ENCODE results near the gene GNG12. TPM values are rescaled to one million over a fixed set of nuclear protein-coding genes. Genes with fewer than 3 reads are reported as not detected.

Gene GNG12
- total RNA-seq, 5 donors from 2014 or later (not counting 1 experiment from before 2014, with no cell fraction given): 0.26 to 0.44 (median 0.35) TPM; not detected in 2

- POLR2A ChIA-PET: no interaction called here
- Histone ChIP-seq H3K27me3 (replicated peaks in 1 of 2; ENCODE audit: control insufficient read depth in 2 of 2, extremely low read depth in 1 of 2, insufficient read depth in 2 of 2, low read length in 1 of 2) (peaks cover 0 to under 1% of the 10 kb centered on the region in 2 experiments), H3K4me1 (ENCODE audit: control insufficient read depth in 1 of 2, extremely low read depth in 1 of 2, insufficient read depth in 2 of 2, low read length in 2 of 2) (no peaks in the 10 kb centered on the region), H3K36me3 (ENCODE audit: control insufficient read depth in 2 of 2, extremely low read depth in 1 of 2, insufficient read depth in 1 of 2, low read length in 1 of 2) (no peaks in the 10 kb centered on the region), H3K4me3 (ENCODE audit: control insufficient read depth in 1 of 2, extremely low read depth in 1 of 2, low read length in 1 of 2) (no peak overlapping the region), H3K27ac (ENCODE audit: low read length) (no peak overlapping the region), H3K9me3 (no peaks in the 10 kb centered on the region)
- Mint-ChIP-seq H3K27me3 (no peaks in the 10 kb centered on the region), H3K4me3 (no peak overlapping the region), H3K27ac (no peak overlapping the region), H3K9me3 (no peaks in the 10 kb centered on the region), H3K4me1 (no peaks in the 10 kb centered on the region), H3K36me3 (no peaks in the 10 kb centered on the region)
- CTCF ChIA-PET: no interaction called here
- ATAC-seq (replicated peaks in 1 of 4) (no peak), DNase-seq (no peak)
Measured at GRCh38 chr1:67726224-67726623, 107.0 kb downstream of the GNG12 start.

- Mint-ChIP-seq H3K9me3 (no peaks in the 10 kb centered on the region), H3K27me3 (peaks cover 2 to 3% of the 10 kb centered on the region in 2 donors), H3K36me3 (no peaks in the 10 kb centered on the region), H3K4me1 (no peaks in the 10 kb centered on the region), H3K4me3 (no peak overlapping the region), H3K27ac (no peak overlapping the region)
- Histone ChIP-seq H3K27ac (ENCODE audit: low read length) (no peak overlapping the region), H3K4me3 (ENCODE audit: control insufficient read depth in 1 of 2, extremely low read depth in 1 of 2, low read length in 1 of 2) (no peak overlapping the region), H3K4me1 (ENCODE audit: control insufficient read depth in 1 of 2, extremely low read depth in 1 of 2, insufficient read depth in 2 of 2, low read length in 2 of 2) (no peaks in the 10 kb centered on the region), H3K9me3 (no peaks in the 10 kb centered on the region), H3K27me3 (replicated peaks in 1 of 2; ENCODE audit: control insufficient read depth in 2 of 2, extremely low read depth in 1 of 2, insufficient read depth in 2 of 2, low read length in 1 of 2) (peaks cover 0 to 5% of the 10 kb centered on the region in 2 experiments), H3K36me3 (ENCODE audit: control insufficient read depth in 2 of 2, extremely low read depth in 1 of 2, insufficient read depth in 1 of 2, low read length in 1 of 2) (no peaks in the 10 kb centered on the region)
- CTCF ChIA-PET: no interaction called here
- no peak for ATAC-seq (replicated peaks in 1 of 4)
- no peak for DNase-seq
- POLR2A ChIA-PET: no interaction called here
- 100% methylated on average over 1 of the region's 3 CpGs for WGBS (ENCODE audit: insufficient coverage)
Measured at GRCh38 chr1:67724928-67725560, 108.2 kb downstream of the GNG12 start.

GRCh38 chr1:67723620-67724019 lies 109.6 kb downstream of the GNG12 start:
- DNase-seq (no peak), ATAC-seq (replicated peaks in 1 of 4) (no peak)
- H3K9me3 Mint-ChIP-seq: no peaks in the 10 kb centered on the region
- H3K4me1 Mint-ChIP-seq: no peaks in the 10 kb centered on the region
- no peaks in the 10 kb centered on the region for H3K36me3 Mint-ChIP-seq
- peaks cover 3 to 4% of the 10 kb centered on the region in 2 donors for H3K27me3 Mint-ChIP-seq
- H3K4me3 Mint-ChIP-seq: no peak overlapping the region
- no peak overlapping the region for H3K27ac ChIP-seq (ENCODE audit: low read length)
- no peaks in the 10 kb centered on the region for H3K4me1 ChIP-seq (ENCODE audit: control insufficient read depth in 1 of 2, extremely low read depth in 1 of 2, insufficient read depth in 2 of 2, low read length in 2 of 2)
- ChIA-PET CTCF (interaction anchor here in 1 of 2 donors (0.5 to 0.6 kb wide), 2 partner anchors 37 to 39 kb away, joined by 3 read pairs; partner anchors contain the start of gene GADD45A), POLR2A (no interaction called here)
- no peaks in the 10 kb centered on the region for H3K9me3 ChIP-seq
- no peak overlapping the region for H3K4me3 ChIP-seq (ENCODE audit: control insufficient read depth in 1 of 2, extremely low read depth in 1 of 2, low read length in 1 of 2)
- peaks cover 0 to 5% of the 10 kb centered on the region in 2 experiments for H3K27me3 ChIP-seq (replicated peaks in 1 of 2; ENCODE audit: control insufficient read depth in 2 of 2, extremely low read depth in 1 of 2, insufficient read depth in 2 of 2, low read length in 1 of 2)
- H3K27ac Mint-ChIP-seq: no peak overlapping the region
- WGBS (ENCODE audit: insufficient coverage): 0% methylated on average over 1 of the region's 2 CpGs
- no peaks in the 10 kb centered on the region for H3K36me3 ChIP-seq (ENCODE audit: control insufficient read depth in 2 of 2, extremely low read depth in 1 of 2, insufficient read depth in 1 of 2, low read length in 1 of 2)

- Histone ChIP-seq H3K36me3 (ENCODE audit: control insufficient read depth in 2 of 2, extremely low read depth in 1 of 2, insufficient read depth in 1 of 2, low read length in 1 of 2) (no peaks in the 10 kb centered on the region), H3K4me3 (ENCODE audit: control insufficient read depth in 1 of 2, extremely low read depth in 1 of 2, low read length in 1 of 2) (no peak overlapping the region), H3K4me1 (ENCODE audit: control insufficient read depth in 1 of 2, extremely low read depth in 1 of 2, insufficient read depth in 2 of 2, low read length in 2 of 2) (no peaks in the 10 kb centered on the region), H3K9me3 (no peaks in the 10 kb centered on the region), H3K27ac (ENCODE audit: low read length) (no peak overlapping the region), H3K27me3 (replicated peaks in 1 of 2; ENCODE audit: control insufficient read depth in 2 of 2, extremely low read depth in 1 of 2, insufficient read depth in 2 of 2, low read length in 1 of 2) (peaks cover 0 to 5% of the 10 kb centered on the region in 2 experiments)
- H3K36me3 Mint-ChIP-seq: no peaks in the 10 kb centered on the region
- no peaks in the 10 kb centered on the region for H3K4me1 Mint-ChIP-seq
- CTCF ChIA-PET: interaction anchor here in 1 of 2 donors (0.5 to 0.6 kb wide), 2 partner anchors 36 to 38 kb away, joined by 3 read pairs; partner anchors contain the start of gene GADD45A
- peaks cover 3 to 4% of the 10 kb centered on the region in 2 donors for H3K27me3 Mint-ChIP-seq
- POLR2A ChIA-PET: no interaction called here
- no peaks in the 10 kb centered on the region for H3K9me3 Mint-ChIP-seq
- H3K4me3 Mint-ChIP-seq: no peak overlapping the region
- DNase-seq (no peak), ATAC-seq (replicated peaks in 1 of 4) (no peak)
- no peak overlapping the region for H3K27ac Mint-ChIP-seq
- WGBS (ENCODE audit: insufficient coverage): no CpG with 5 or more reads among the region's 1 CpG
Measured at GRCh38 chr1:67723126-67723525, 110.1 kb downstream of the GNG12 start.

GRCh38 chr1:67722292-67722944 lies 110.8 kb downstream of the GNG12 start:
- Histone ChIP-seq H3K36me3 (ENCODE audit: control insufficient read depth in 2 of 2, extremely low read depth in 1 of 2, insufficient read depth in 1 of 2, low read length in 1 of 2) (no peaks in the 10 kb centered on the region), H3K27ac (ENCODE audit: low read length) (no peak overlapping the region), H3K4me3 (ENCODE audit: control insufficient read depth in 1 of 2, extremely low read depth in 1 of 2, low read length in 1 of 2) (no peak overlapping the region), H3K9me3 (no peaks in the 10 kb centered on the region), H3K27me3 (replicated peaks in 1 of 2; ENCODE audit: control insufficient read depth in 2 of 2, extremely low read depth in 1 of 2, insufficient read depth in 2 of 2, low read length in 1 of 2) (peaks cover 0 to 5% of the 10 kb centered on the region in 2 experiments), H3K4me1 (ENCODE audit: control insufficient read depth in 1 of 2, extremely low read depth in 1 of 2, insufficient read depth in 2 of 2, low read length in 2 of 2) (no peaks in the 10 kb centered on the region)
- H3K9me3 Mint-ChIP-seq: no peaks in the 10 kb centered on the region
- ChIA-PET CTCF (no interaction called here), POLR2A (no interaction called here)
- no peak overlapping the region for H3K27ac Mint-ChIP-seq
- no peaks in the 10 kb centered on the region for H3K4me1 Mint-ChIP-seq
- peaks cover 3 to 4% of the 10 kb centered on the region in 2 donors for H3K27me3 Mint-ChIP-seq
- no peak for DNase-seq
- ATAC-seq (replicated peaks in 1 of 4): no peak
- H3K36me3 Mint-ChIP-seq: no peaks in the 10 kb centered on the region
- no peak overlapping the region for H3K4me3 Mint-ChIP-seq
- 81% methylated on average over 4 of the region's 4 CpGs for WGBS (ENCODE audit: insufficient coverage)

GRCh38 chr1:67721650-67722291 lies 111.5 kb downstream of the GNG12 start:
- H3K36me3 ChIP-seq (ENCODE audit: control insufficient read depth in 2 of 2, extremely low read depth in 1 of 2, insufficient read depth in 1 of 2, low read length in 1 of 2): no peaks in the 10 kb centered on the region
- no peaks in the 10 kb centered on the region for H3K4me1 ChIP-seq (ENCODE audit: control insufficient read depth in 1 of 2, extremely low read depth in 1 of 2, insufficient read depth in 2 of 2, low read length in 2 of 2)
- ATAC-seq (replicated peaks in 1 of 4) (no peak), DNase-seq (no peak)
- no CpG with 5 or more reads among the region's 2 CpGs for WGBS (ENCODE audit: insufficient coverage)
- H3K27me3 ChIP-seq (replicated peaks in 1 of 2; ENCODE audit: control insufficient read depth in 2 of 2, extremely low read depth in 1 of 2, insufficient read depth in 2 of 2, low read length in 1 of 2): peaks cover 0 to 5% of the 10 kb centered on the region in 2 experiments
- no peak overlapping the region for H3K27ac ChIP-seq (ENCODE audit: low read length)
- ChIA-PET CTCF (no interaction called here), POLR2A (no interaction called here)
- no peaks in the 10 kb centered on the region for H3K9me3 ChIP-seq
- Mint-ChIP-seq H3K36me3 (no peaks in the 10 kb centered on the region), H3K4me3 (no peak overlapping the region), H3K27me3 (peaks cover 3 to 4% of the 10 kb centered on the region in 2 donors), H3K9me3 (no peaks in the 10 kb centered on the region), H3K27ac (no peak overlapping the region), H3K4me1 (no peaks in the 10 kb centered on the region)
- no peak overlapping the region for H3K4me3 ChIP-seq (ENCODE audit: control insufficient read depth in 1 of 2, extremely low read depth in 1 of 2, low read length in 1 of 2)
